K562 (cell line): ENCODE data around the gene GABBR1. TPM values are rescaled to one million over a fixed set of nuclear protein-coding genes. Genes with fewer than 3 reads are reported as not detected.

Experiments used
- CSDE1 ChIP-seq, 2 experiments: fragments of 450-650 bp; IDR thresholded peaks; 2 replicates each; pipeline ENCODE4 v1.6.1; 2016; ENCODE audit warnings: mild to moderate bottlenecking in 1 of 2
- HMG20A ChIP-seq: fragments of 450-650 bp; formaldehyde crosslinking; conservative IDR thresholded peaks from 2 replicates; pipeline ENCODE4 v1.4.0; 2020; ENCODE audit warnings: mild to moderate bottlenecking, mixed read lengths
- KDM4B ChIP-seq, 2 experiments: fragments of 450-650 bp in 1 of 2; sonication (generic) in 1 of 2; IDR thresholded peaks; 2 replicates each; pipeline ENCODE4 v1.6.1; 2016 to 2017; ENCODE audit warnings: borderline replicate concordance in 2 of 2, antibody characterized with exemption in 1 of 2, low read depth in 1 of 2, mild to moderate bottlenecking in 1 of 2
- KLF6 ChIP-seq: fragments of 250-450 bp; sonication (Bioruptor Pico); IDR thresholded peaks from 2 replicates; pipeline ENCODE4 v1.4.0; 2020; ENCODE audit warnings: mild to moderate bottlenecking, moderate library complexity, borderline replicate concordance
- MXI1 ChIP-seq: IDR thresholded peaks from 2 replicates; pipeline ENCODE4 v1.6.1; 2011; ENCODE audit warnings: low read depth, mild to moderate bottlenecking, improper control_type of control experiment, low read length
- PRPF4 ChIP-seq: fragments of 200-400 bp; formaldehyde crosslinking; IDR thresholded peaks from one replicate; pipeline ENCODE4 v1.6.1; 2017; ENCODE audit warnings: low read length, low read depth, mild to moderate bottlenecking; ENCODE audit not compliant: insufficient read depth, poor library complexity, severe bottlenecking
- RHOXF2B ChIP-seq: fragments of 250-450 bp; sonication (Bioruptor Pico); conservative IDR thresholded peaks from 2 replicates; pipeline ENCODE4 v1.5.1; 2021
- SAFB ChIP-seq: fragments of 200-400 bp; formaldehyde crosslinking; IDR thresholded peaks from 2 replicates; pipeline ENCODE4 v1.6.1; 2017; ENCODE audit warnings: low read depth, low read length, borderline replicate concordance
- SMARCC2 ChIP-seq: fragments of 450-650 bp; IDR thresholded peaks from 2 replicates; pipeline ENCODE4 v1.6.1; 2017; ENCODE audit warnings: antibody characterized with exemption, moderate library complexity, mild to moderate bottlenecking, low read depth
- USF1 ChIP-seq: sonication (generic); formaldehyde crosslinking; IDR thresholded peaks from 2 replicates; pipeline ENCODE4 v1.9.0; 2022; ENCODE audit warnings: mild to moderate bottlenecking, missing genetic modification reagents
- VEZF1 ChIP-seq: fragments of 200-800 bp; sonication (Bioruptor generic); IDR thresholded peaks from 2 replicates; pipeline ENCODE4 v1.6.1; 2017; ENCODE audit warnings: missing genetic modification characterization, missing compliant biosample characterization
- XRCC3 ChIP-seq: fragments of 450-650 bp; IDR thresholded peaks from 2 replicates; pipeline ENCODE4 v1.6.1; 2017; ENCODE audit warnings: mild to moderate bottlenecking, moderate library complexity
- ZBTB34 ChIP-seq: fragments of 250-450 bp; sonication (Bioruptor Pico); IDR thresholded peaks from 2 replicates; pipeline ENCODE4 v1.8.0; 2021; ENCODE audit warnings: mild to moderate bottlenecking, moderate library complexity
- ZKSCAN8 ChIP-seq: fragments of 200-800 bp; sonication (Bioruptor generic); IDR thresholded peaks from 2 replicates; pipeline ENCODE4 v1.6.1; 2016; ENCODE audit warnings: missing genetic modification characterization, missing compliant biosample characterization
- polyA plus RNA-seq, 8 experiments: library from polyadenylated mRNA; depleted of rRNA in 4 of 8; stranded (reverse) in 5 of 8; unstranded in 3 of 8; fragments of >200 nt; fragmentation: Nextera tagmentation in 2 of 8; fragmentation: Illumina TruSeq in 1 of 8; extraction: Ambion mirVana in 2 of 8; extraction: Trizol in 1 of 8; gene quantifications; 2 replicates each; pipeline versions ENCODE4 v1.2.1 to v1.2.3, GENCODE V29; 2011 to 2014; ENCODE audit warnings: inconsistent platforms in 1 of 8, missing spikeins in 1 of 8
- total RNA-seq, 7 experiments: library from RNA; depleted of rRNA in 6 of 7; stranded (reverse); fragments of >200 nt in 6 of 7; fragmentation: Illumina TruSeq in 2 of 7; extraction: Trizol in 2 of 7; gene quantifications; 2 replicates each; pipeline versions ENCODE4 v1.2.1 to v1.2.3, GENCODE V29; 2011 to 2021; ENCODE audit warnings: low replicate concordance in 1 of 7
- TF ChIP-seq, protein P1 (sequence below): sonication (generic); formaldehyde crosslinking; IDR thresholded peaks from 2 replicates; pipeline ENCODE4 v1.8.0; 2022; ENCODE audit warnings: mild to moderate bottlenecking, missing genetic modification reagents
- TF ChIP-seq, protein P2 (sequence below): fragments of 250-450 bp; sonication (Bioruptor Pico); IDR thresholded peaks from 2 replicates; pipeline ENCODE4 v1.4.0; 2020; ENCODE audit warnings: borderline replicate concordance

Gene GABBR1
- total and polyA plus RNA-seq, 9 of the 15 experiments (the other 6 are each of a cell fraction or from before 2014, with no cell fraction given) = 2.2 to 48.3 (median 20.8) TPM

- no peak for TF ChIP-seq ZBTB34 (CRISPR knock-in tag)
- TF ChIP-seq SAFB = no peak
- TF ChIP-seq CSDE1 (IDR thresholded peaks at IDR 0.05) = no peak
- no peak for TF ChIP-seq KDM4B (IDR thresholded peaks at IDR 0.05; ENCODE audit: borderline replicate concordance in 2 of 2, low read depth in 1 of 2)
- TF ChIP-seq PRPF4 = no peak
- no peak; the same call in 1 of the 2 replicates for TF ChIP-seq MXI1
- no peak for TF ChIP-seq SMARCC2
- no peak for TF ChIP-seq HMG20A (CRISPR knock-in tag)
- TF ChIP-seq, protein P1, sequence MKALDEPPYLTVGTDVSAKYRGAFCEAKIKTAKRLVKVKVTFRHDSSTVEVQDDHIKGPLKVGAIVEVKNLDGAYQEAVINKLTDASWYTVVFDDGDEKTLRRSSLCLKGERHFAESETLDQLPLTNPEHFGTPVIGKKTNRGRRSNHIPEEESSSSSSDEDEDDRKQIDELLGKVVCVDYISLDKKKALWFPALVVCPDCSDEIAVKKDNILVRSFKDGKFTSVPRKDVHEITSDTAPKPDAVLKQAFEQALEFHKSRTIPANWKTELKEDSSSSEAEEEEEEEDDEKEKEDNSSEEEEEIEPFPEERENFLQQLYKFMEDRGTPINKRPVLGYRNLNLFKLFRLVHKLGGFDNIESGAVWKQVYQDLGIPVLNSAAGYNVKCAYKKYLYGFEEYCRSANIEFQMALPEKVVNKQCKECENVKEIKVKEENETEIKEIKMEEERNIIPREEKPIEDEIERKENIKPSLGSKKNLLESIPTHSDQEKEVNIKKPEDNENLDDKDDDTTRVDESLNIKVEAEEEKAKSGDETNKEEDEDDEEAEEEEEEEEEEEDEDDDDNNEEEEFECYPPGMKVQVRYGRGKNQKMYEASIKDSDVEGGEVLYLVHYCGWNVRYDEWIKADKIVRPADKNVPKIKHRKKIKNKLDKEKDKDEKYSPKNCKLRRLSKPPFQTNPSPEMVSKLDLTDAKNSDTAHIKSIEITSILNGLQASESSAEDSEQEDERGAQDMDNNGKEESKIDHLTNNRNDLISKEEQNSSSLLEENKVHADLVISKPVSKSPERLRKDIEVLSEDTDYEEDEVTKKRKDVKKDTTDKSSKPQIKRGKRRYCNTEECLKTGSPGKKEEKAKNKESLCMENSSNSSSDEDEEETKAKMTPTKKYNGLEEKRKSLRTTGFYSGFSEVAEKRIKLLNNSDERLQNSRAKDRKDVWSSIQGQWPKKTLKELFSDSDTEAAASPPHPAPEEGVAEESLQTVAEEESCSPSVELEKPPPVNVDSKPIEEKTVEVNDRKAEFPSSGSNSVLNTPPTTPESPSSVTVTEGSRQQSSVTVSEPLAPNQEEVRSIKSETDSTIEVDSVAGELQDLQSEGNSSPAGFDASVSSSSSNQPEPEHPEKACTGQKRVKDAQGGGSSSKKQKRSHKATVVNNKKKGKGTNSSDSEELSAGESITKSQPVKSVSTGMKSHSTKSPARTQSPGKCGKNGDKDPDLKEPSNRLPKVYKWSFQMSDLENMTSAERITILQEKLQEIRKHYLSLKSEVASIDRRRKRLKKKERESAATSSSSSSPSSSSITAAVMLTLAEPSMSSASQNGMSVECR (CRISPR knock-in tag) = no peak
- no peak for TF ChIP-seq XRCC3
- TF ChIP-seq ZKSCAN8 (CRISPR knock-in tag) = no peak
- TF ChIP-seq RHOXF2B (CRISPR knock-in tag) = no peak
- TF ChIP-seq VEZF1 = peak; percentile 84
- TF ChIP-seq KLF6 (CRISPR knock-in tag) = no peak
- TF ChIP-seq, protein P2, sequence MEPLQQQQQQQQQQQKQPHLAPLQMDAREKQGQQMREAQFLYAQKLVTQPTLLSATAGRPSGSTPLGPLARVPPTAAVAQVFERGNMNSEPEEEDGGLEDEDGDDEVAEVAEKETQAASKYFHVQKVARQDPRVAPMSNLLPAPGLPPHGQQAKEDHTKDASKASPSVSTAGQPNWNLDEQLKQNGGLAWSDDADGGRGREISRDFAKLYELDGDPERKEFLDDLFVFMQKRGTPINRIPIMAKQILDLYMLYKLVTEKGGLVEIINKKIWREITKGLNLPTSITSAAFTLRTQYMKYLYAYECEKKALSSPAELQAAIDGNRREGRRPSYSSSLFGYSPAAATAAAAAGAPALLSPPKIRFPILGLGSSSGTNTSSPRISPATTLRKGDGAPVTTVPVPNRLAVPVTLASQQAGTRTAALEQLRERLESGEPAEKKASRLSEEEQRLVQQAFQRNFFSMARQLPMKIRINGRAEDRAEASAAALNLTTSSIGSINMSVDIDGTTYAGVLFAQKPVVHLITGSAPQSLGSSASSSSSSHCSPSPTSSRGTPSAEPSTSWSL (CRISPR knock-in tag) = no peak
- no peak for TF ChIP-seq USF1 (CRISPR knock-in tag)
Observed at GRCh38 chr6:29631209-29631810, 1.7 kb downstream of the GABBR1 start (continued).
